PFSK-1 (cell line): ENCODE data around the gene TGFBRAP1.

Experiments used
- FOXP2 ChIP-seq: optimal IDR thresholded peaks from 2 replicates; pipeline ENCODE3; 2011; ENCODE audit warnings: borderline replicate concordance, control low read depth, inconsistent platforms; ENCODE audit not compliant: insufficient read depth; ENCODE audit errors: extremely low read length, extremely low read depth
- POLR2AphosphoS5 ChIP-seq: IDR thresholded peaks from 2 replicates; pipeline ENCODE4 v1.6.1; 2012; ENCODE audit warnings: low read depth, mild to moderate bottlenecking, control low read depth, low read length, moderate library complexity
- REST ChIP-seq, 2 experiments: IDR thresholded peaks; 2 replicates each; pipeline versions ENCODE4 v1.6.1 to v1.8.0; 2011 to 2012; ENCODE audit warnings: low read depth in 2 of 2, low read length in 2 of 2, control low read depth in 1 of 2, inconsistent platforms in 1 of 2, mild to moderate bottlenecking in 1 of 2, moderate library complexity in 1 of 2; ENCODE audit not compliant: insufficient read depth in 1 of 2
- SIN3A ChIP-seq: IDR thresholded peaks from 2 replicates; pipeline ENCODE4 v1.6.1; 2012; ENCODE audit warnings: mild to moderate bottlenecking, low read length, moderate library complexity, borderline replicate concordance; ENCODE audit not compliant: insufficient read depth
- TAF1 ChIP-seq: IDR thresholded peaks from 2 replicates; pipeline ENCODE4 v1.6.1; 2012; ENCODE audit warnings: low read length, control low read depth, borderline replicate concordance; ENCODE audit not compliant: insufficient read depth

Gene TGFBRAP1

GRCh38 chr2:105220604-105221003 is 108.9 kb downstream of the TGFBRAP1 start:
- no peak for TF ChIP-seq TAF1
- no peak for TF ChIP-seq SIN3A
- TF ChIP-seq REST (IDR thresholded peaks at IDR 0.05; ENCODE audit: insufficient read depth in 1 of 2, low read depth in 2 of 2, low read length in 2 of 2): no peak
- TF ChIP-seq FOXP2: no peak
- no peak for TF ChIP-seq POLR2AphosphoS5

GRCh38 chr2:105215586-105216192 is 113.8 kb downstream of the TGFBRAP1 start:
- TF ChIP-seq POLR2AphosphoS5: no peak
- no peak for TF ChIP-seq REST (IDR thresholded peaks at IDR 0.05; ENCODE audit: insufficient read depth in 1 of 2, low read depth in 2 of 2, low read length in 2 of 2)
- TF ChIP-seq SIN3A: no peak
- no peak for TF ChIP-seq FOXP2
- TF ChIP-seq TAF1: no peak
